Measurements from ENCODE around the gene SALL1.

SALL1 gene

GRCh38 chr16:51148678-51149228 is 2.3 kb downstream of the SALL1 start:
- H3K4me3 ChIP-seq (ENCODE audit: low read length) = no peak overlapping the region

GRCh38 chr16:51147776-51148677 is 3.0 kb downstream of the SALL1 start:
- no peaks in the 10 kb centered on the region for H3K79me2 ChIP-seq (ENCODE audit: control insufficient read depth, low read length)
- H3K27ac ChIP-seq (ENCODE audit: low read depth, low read length) = no peak overlapping the region
- H3K4me3 ChIP-seq (ENCODE audit: low read length) = no peak overlapping the region

More at GRCh38 chr16:51148678-51149228, 2.3 kb downstream of the SALL1 start:
- TF ChIP-seq CTCF (IDR thresholded peaks at IDR 0.05; ENCODE audit: low read depth, low read length, poor library complexity, severe bottlenecking) = no peak
- Histone ChIP-seq H3K4me1 (ENCODE audit: control insufficient read depth, low read length) (no peaks in the 10 kb centered on the region), H3K9me3 (ENCODE audit: control insufficient read depth, insufficient read depth, low read length) (peaks cover 8% of the 10 kb centered on the region; the same call in 1 of the 2 replicates), H3K4me2 (ENCODE audit: low read length) (no peak overlapping the region), H3K36me3 (ENCODE audit: control insufficient read depth, low read length) (no peaks in the 10 kb centered on the region), H3K27ac (ENCODE audit: low read depth, low read length) (no peak overlapping the region), H4K20me1 (ENCODE audit: control insufficient read depth, insufficient read depth, low read depth, low read length) (no peaks in the 10 kb centered on the region), H3K9me2 (replicated peaks; ENCODE audit: control insufficient read depth, low read length) (no peaks in the 10 kb centered on the region), H3K27me3 (ENCODE audit: control insufficient read depth, low read length) (no peaks in the 10 kb centered on the region), H3F3A (ENCODE audit: control insufficient read depth, insufficient read depth) (no peaks in the 10 kb centered on the region), H3K79me2 (ENCODE audit: control insufficient read depth, low read length) (no peaks in the 10 kb centered on the region)

GRCh38 chr16:51146256-51146924 is 4.7 kb downstream of the SALL1 start:
- Histone ChIP-seq H3F3A (ENCODE audit: control insufficient read depth, insufficient read depth) (no peaks in the 10 kb centered on the region), H3K27me3 (ENCODE audit: control insufficient read depth, low read length) (no peaks in the 10 kb centered on the region), H3K79me2 (ENCODE audit: control insufficient read depth, low read length) (no peaks in the 10 kb centered on the region), H3K36me3 (ENCODE audit: control insufficient read depth, low read length) (no peaks in the 10 kb centered on the region), H3K9me2 (replicated peaks; ENCODE audit: control insufficient read depth, low read length) (no peaks in the 10 kb centered on the region), H3K27ac (ENCODE audit: low read depth, low read length) (no peak overlapping the region), H4K20me1 (ENCODE audit: control insufficient read depth, insufficient read depth, low read depth, low read length) (no peaks in the 10 kb centered on the region), H3K9me3 (ENCODE audit: control insufficient read depth, insufficient read depth, low read length) (peaks cover 2% of the 10 kb centered on the region; the same call in 1 of the 2 replicates), H3K4me1 (ENCODE audit: control insufficient read depth, low read length) (no peaks in the 10 kb centered on the region), H3K4me2 (ENCODE audit: low read length) (no peak overlapping the region), H3K4me3 (ENCODE audit: low read length) (no peak overlapping the region)
- no peak for TF ChIP-seq CTCF (IDR thresholded peaks at IDR 0.05; ENCODE audit: low read depth, low read length, poor library complexity, severe bottlenecking)
- TF ChIP-seq EZH2phosphoT487 (IDR thresholded peaks at IDR 0.05; ENCODE audit: borderline replicate concordance, low read length) = no peak

More at GRCh38 chr16:51147776-51148677, 3.0 kb downstream of the SALL1 start:
- H3K27me3 ChIP-seq (ENCODE audit: control insufficient read depth, low read length) = no peaks in the 10 kb centered on the region
- no peak overlapping the region for H3K4me2 ChIP-seq (ENCODE audit: low read length)
- no peaks in the 10 kb centered on the region for H3F3A ChIP-seq (ENCODE audit: control insufficient read depth, insufficient read depth)
- TF ChIP-seq CTCF (IDR thresholded peaks at IDR 0.05; ENCODE audit: low read depth, low read length, poor library complexity, severe bottlenecking) = no peak
- no peak for TF ChIP-seq EZH2phosphoT487 (IDR thresholded peaks at IDR 0.05; ENCODE audit: borderline replicate concordance, low read length)
- H4K20me1 ChIP-seq (ENCODE audit: control insufficient read depth, insufficient read depth, low read depth, low read length) = no peaks in the 10 kb centered on the region
- H3K36me3 ChIP-seq (ENCODE audit: control insufficient read depth, low read length) = no peaks in the 10 kb centered on the region
- peaks cover 2% of the 10 kb centered on the region; the same call in 1 of the 2 replicates for H3K9me3 ChIP-seq (ENCODE audit: control insufficient read depth, insufficient read depth, low read length)
- no peaks in the 10 kb centered on the region for H3K9me2 ChIP-seq (replicated peaks; ENCODE audit: control insufficient read depth, low read length)
- no peaks in the 10 kb centered on the region for H3K4me1 ChIP-seq (ENCODE audit: control insufficient read depth, low read length)
